ENCODE data around the gene MPPED1. TPM values are rescaled to one million over a fixed set of nuclear protein-coding genes. Genes with fewer than 3 reads are reported as not detected.
A peak's percentile ranks its signal among the peaks of the same experiment; 100 is the strongest.

MPPED1 gene
- total and polyA plus RNA-seq, 2 of the 13 experiments (the other 11 are each of a cell fraction or from before 2014, with no cell fraction given) = 0.77 TPM; not detected in 1

GRCh38 chr22:43377896-43378704, 33.7 kb upstream of the MPPED1 start (continued):
- TF ChIP-seq PRDM10 (CRISPR knock-in tag; IDR thresholded peaks at IDR 0.05; ENCODE audit: low read depth) = 0 out of 2 replicates have a peak, but pooled peaks have one; percentile 42
- TF ChIP-seq BCL6 (CRISPR knock-in tag; IDR thresholded peaks at IDR 0.05) = peak; percentile 88
- TF ChIP-seq ZNF737 (CRISPR knock-in tag; IDR thresholded peaks at IDR 0.05; ENCODE audit: borderline replicate concordance) = no peak
- TF ChIP-seq ESRRA (CRISPR knock-in tag; IDR thresholded peaks at IDR 0.05; ENCODE audit: low read depth) = 0 out of 2 replicates have a peak, but pooled peaks have one; percentile 25
- TF ChIP-seq HIC2 (CRISPR knock-in tag; IDR thresholded peaks at IDR 0.05; ENCODE audit: low read depth) = no peak
- 0 out of 2 replicates have a peak, but pooled peaks have one; percentile 35 for TF ChIP-seq MED1 (CRISPR knock-in tag; IDR thresholded peaks at IDR 0.05)
- peak; percentile 83; the same call in 1 of the 2 replicates for TF ChIP-seq RXRA (CRISPR knock-in tag; IDR thresholded peaks at IDR 0.05)
- TF ChIP-seq XBP1 (CRISPR knock-in tag; IDR thresholded peaks at IDR 0.05) = no peak
- no peak for TF ChIP-seq TEF (CRISPR knock-in tag; IDR thresholded peaks at IDR 0.05)
- no peak for TF ChIP-seq ZNF790 (CRISPR knock-in tag; IDR thresholded peaks at IDR 0.05; ENCODE audit: borderline replicate concordance)
- TF ChIP-seq ARID5B (CRISPR knock-in tag; IDR thresholded peaks at IDR 0.05) = peak; percentile 90
- no peak for TF ChIP-seq ZSCAN30 (CRISPR knock-in tag; IDR thresholded peaks at IDR 0.05)
- TF ChIP-seq FOXJ3 (CRISPR knock-in tag; IDR thresholded peaks at IDR 0.05; ENCODE audit: borderline replicate concordance) = peak; percentile 79; the same call in 1 of the 2 replicates
- no peak for TF ChIP-seq ZNF501 (CRISPR knock-in tag; IDR thresholded peaks at IDR 0.05)
- TF ChIP-seq SIN3B (IDR thresholded peaks at IDR 0.05; ENCODE audit: low read length) = no peak
- TF ChIP-seq ONECUT2 (CRISPR knock-in tag; IDR thresholded peaks at IDR 0.05) = no peak
- TF ChIP-seq FOXA3 (CRISPR knock-in tag; IDR thresholded peaks at IDR 0.05) = 0 out of 2 replicates have a peak, but pooled peaks have one; percentile 27
- no peak for TF ChIP-seq TOE1 (CRISPR knock-in tag; IDR thresholded peaks at IDR 0.05)
- TF ChIP-seq GABPA (IDR thresholded peaks at IDR 0.05; ENCODE audit: low read depth, low read length) = no peak
- TF ChIP-seq GABPA (CRISPR knock-in tag; IDR thresholded peaks at IDR 0.05; ENCODE audit: low read depth) = 0 out of 2 replicates have a peak, but pooled peaks have one; percentile 29
